HepG2 (cell line): ENCODE measurements around the gene TPCN2. TPM values are rescaled to one million over a fixed set of nuclear protein-coding genes. Genes with fewer than 3 reads are reported as not detected.
A peak's percentile ranks its signal among the peaks of the same experiment; 100 is the strongest.

Experiments used
- AGO2 ChIP-seq: fragments of 200-400 bp; formaldehyde crosslinking; optimal IDR thresholded peaks from 2 replicates; pipeline ENCODE3; 2017; ENCODE audit warnings: mild to moderate bottlenecking, low read depth, low read length, moderate library complexity
- ARID4A ChIP-seq: sonication (generic); formaldehyde crosslinking; IDR thresholded peaks from 2 replicates; pipeline ENCODE4 v1.5.0; 2020; ENCODE audit warnings: mild to moderate bottlenecking, missing genetic modification reagents, borderline replicate concordance
- EP300 ChIP-seq, 3 experiments: sonication (generic) in 1 of 3; formaldehyde crosslinking in 1 of 3; IDR thresholded peaks; 2 replicates each; pipeline versions ENCODE4 v1.5.1 to v1.6.1; 2011 to 2020; ENCODE audit warnings: low read depth in 2 of 3, low read length in 2 of 3, borderline replicate concordance in 1 of 3, improper control_type of control experiment in 1 of 3, mild to moderate bottlenecking in 1 of 3, missing genetic modification reagents in 1 of 3, moderate library complexity in 1 of 3
- GATAD1 ChIP-seq: IDR thresholded peaks from 2 replicates; pipeline ENCODE4 v1.6.1; 2016; ENCODE audit warnings: missing genetic modification reagents, missing compliant biosample characterization
- HOXA7 ChIP-seq: sonication (generic); formaldehyde crosslinking; IDR thresholded peaks from 2 replicates; pipeline ENCODE4 v1.8.1; 2022; ENCODE audit warnings: mild to moderate bottlenecking, missing genetic modification reagents, moderate library complexity
- KDM1A ChIP-seq: IDR thresholded peaks from 2 replicates; pipeline ENCODE4 v1.6.1; 2016; ENCODE audit warnings: missing compliant biosample characterization
- MBD4 ChIP-seq: IDR thresholded peaks from 2 replicates; pipeline ENCODE4 v1.6.1; 2012; ENCODE audit warnings: low read length, inconsistent platforms, borderline replicate concordance
- MIER3 ChIP-seq: IDR thresholded peaks from 2 replicates; pipeline ENCODE4 v1.6.1; 2016; ENCODE audit warnings: missing compliant biosample characterization, borderline replicate concordance
- NR2F6 ChIP-seq, 2 experiments: IDR thresholded peaks; 2 replicates each; pipeline ENCODE4 v1.6.1; 2016; ENCODE audit warnings: antibody characterized with exemption in 1 of 2, mild to moderate bottlenecking in 1 of 2
- RXRA ChIP-seq: sonication (generic); formaldehyde crosslinking; IDR thresholded peaks from 2 replicates; pipeline ENCODE4 v1.5.1; 2020; ENCODE audit warnings: missing genetic modification reagents
- SMARCE1 ChIP-seq: fragments of 450-650 bp; IDR thresholded peaks from 2 replicates; pipeline ENCODE4 v1.6.1; 2017; ENCODE audit warnings: borderline replicate concordance
- SP5 ChIP-seq: IDR thresholded peaks from 2 replicates; pipeline ENCODE4 v1.6.1; 2016; ENCODE audit warnings: low read depth, borderline replicate concordance
- TEAD3 ChIP-seq: optimal IDR thresholded peaks from 2 replicates; pipeline ENCODE3; 2016; ENCODE audit warnings: borderline replicate concordance
- ZBTB21 ChIP-seq: sonication (generic); formaldehyde crosslinking; IDR thresholded peaks from 2 replicates; pipeline ENCODE4 v1.4.0; 2020; ENCODE audit warnings: missing genetic modification reagents
- ZFY ChIP-seq: sonication (generic); formaldehyde crosslinking; IDR thresholded peaks from 2 replicates; pipeline ENCODE4 v1.4.0; 2020; ENCODE audit warnings: missing genetic modification reagents
- ZGPAT ChIP-seq: IDR thresholded peaks from 2 replicates; pipeline ENCODE4 v1.6.1; 2016; ENCODE audit warnings: mild to moderate bottlenecking
- ZNF556 ChIP-seq: sonication (generic); formaldehyde crosslinking; IDR thresholded peaks from 2 replicates; pipeline ENCODE4 v1.4.0; 2020; ENCODE audit warnings: mild to moderate bottlenecking, missing genetic modification reagents, borderline replicate concordance
- ZNF577 ChIP-seq: sonication (generic); formaldehyde crosslinking; IDR thresholded peaks from 2 replicates; pipeline ENCODE4 v1.4.0; 2020; ENCODE audit warnings: mild to moderate bottlenecking, low read depth, missing genetic modification reagents, borderline replicate concordance
- ZNF747 ChIP-seq: sonication (generic); formaldehyde crosslinking; IDR thresholded peaks from 2 replicates; pipeline ENCODE4 v1.8.1; 2023; ENCODE audit warnings: missing genetic modification reagents, mild to moderate bottlenecking, borderline replicate concordance
- ZNF768 ChIP-seq: sonication (generic); formaldehyde crosslinking; IDR thresholded peaks from 2 replicates; pipeline ENCODE4 v1.4.0; 2020; ENCODE audit warnings: missing genetic modification reagents
- polyA plus RNA-seq, 8 experiments: library from polyadenylated mRNA; depleted of rRNA in 3 of 8; stranded (reverse) in 7 of 8; unstranded in 1 of 8; fragments of >200 nt; fragmentation: Illumina TruSeq in 4 of 8; extraction: Trizol in 4 of 8; gene quantifications; 2 replicates each; pipeline versions ENCODE4 v1.2.1 to v1.2.3, GENCODE V29; 2011 to 2016; ENCODE audit warnings: low read depth in 4 of 8, missing spikeins in 1 of 8, mixed read lengths in 1 of 8; ENCODE audit not compliant: insufficient read depth in 1 of 8
- total RNA-seq, 5 experiments: library from RNA; depleted of rRNA; stranded (reverse); fragments of >200 nt; fragmentation: Illumina TruSeq; extraction: Trizol; gene quantifications; 2 replicates each; pipeline ENCODE4 v1.2.3, GENCODE V29; 2016; ENCODE audit warnings: low read depth in 1 of 5

The TPCN2 gene
- total and polyA plus RNA-seq, 2 of the 13 experiments (the other 11 are each of a cell fraction or from before 2014, with no cell fraction given) = 5.6 to 5.9 TPM

- TF ChIP-seq ARID4A (CRISPR knock-in tag) = 0 out of 2 replicates have a peak, but pooled peaks have one; percentile 10
- TF ChIP-seq RXRA (CRISPR knock-in tag) = peak; percentile 24; the same call in 1 of the 2 replicates
- TF ChIP-seq ZFY (CRISPR knock-in tag) = no peak
- no peak for TF ChIP-seq ZBTB21 (CRISPR knock-in tag)
- TF ChIP-seq SMARCE1 = no peak
- no peak for TF ChIP-seq MBD4
- peak; percentile 13 for TF ChIP-seq TEAD3
- no peak for TF ChIP-seq HOXA7 (CRISPR knock-in tag)
- peak; percentile 24; the same call in 1 of the 2 replicates for TF ChIP-seq ZNF556
- peak; percentile 92 for TF ChIP-seq ZNF768 (CRISPR knock-in tag)
- TF ChIP-seq AGO2 = peak; percentile 25
- TF ChIP-seq SP5 (CRISPR knock-in tag) = peak; percentile 57; the same call in 1 of the 2 replicates
- TF ChIP-seq MIER3 (CRISPR knock-in tag) = no peak
- peak in 1 of 2 experiments; percentile 22; a peak in 1 of 4 replicates for TF ChIP-seq EP300 (IDR thresholded peaks at IDR 0.05; ENCODE audit: low read depth in 2 of 2, low read length in 2 of 2)
- no peak; the same call in 1 of the 2 replicates for TF ChIP-seq EP300 (CRISPR knock-in tag; IDR thresholded peaks at IDR 0.05; ENCODE audit: borderline replicate concordance)
- no peak for TF ChIP-seq ZNF577 (CRISPR knock-in tag)
- TF ChIP-seq ZGPAT (CRISPR knock-in tag) = no peak
- TF ChIP-seq GATAD1 = no peak
- TF ChIP-seq KDM1A (CRISPR knock-in tag) = peak; percentile 43; the same call in 1 of the 2 replicates
- TF ChIP-seq NR2F6 (IDR thresholded peaks at IDR 0.05) = no peak
- TF ChIP-seq NR2F6 (CRISPR knock-in tag; IDR thresholded peaks at IDR 0.05) = peak; percentile 44; the same call in 1 of the 2 replicates
- TF ChIP-seq ZNF747 (CRISPR knock-in tag) = 0 out of 2 replicates have a peak, but pooled peaks have one; percentile 0
Observed at GRCh38 chr11:69156673-69157155, 108.0 kb downstream of the TPCN2 start (continued).
